ENCODE measurements around the gene PAX2. TPM values are rescaled to one million over a fixed set of nuclear protein-coding genes. Genes with fewer than 3 reads are reported as not detected.

The PAX2 gene
- total and polyA plus RNA-seq, 2 of the 13 experiments (the other 11 are each of a cell fraction or from before 2014, with no cell fraction given), result not detected

DNA sequence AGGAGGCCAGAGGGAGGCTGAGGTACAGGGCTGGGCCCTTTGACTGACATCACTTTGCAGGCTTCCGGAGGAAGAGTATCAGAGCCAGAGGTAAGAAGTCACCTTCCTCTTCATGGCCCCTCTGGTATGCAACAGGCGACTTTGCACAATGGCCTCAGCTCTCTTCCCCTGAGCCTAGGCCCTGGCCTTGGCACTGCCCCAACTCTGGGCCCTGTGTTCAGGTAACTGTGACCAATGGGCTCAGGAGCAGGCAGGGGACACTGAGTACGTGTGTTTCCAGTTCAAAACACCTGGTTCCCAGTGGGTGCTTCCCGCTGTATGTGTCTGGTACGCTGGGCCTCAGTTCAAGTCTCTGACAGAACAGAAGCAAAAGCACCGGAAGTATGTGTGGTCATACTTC lies 12.1 kb upstream of the PAX2 start:
- H3K36me3 ChIP-seq (replicated peaks in 1 of 2; ENCODE audit: control insufficient read depth in 1 of 2, insufficient read depth in 2 of 2, low read length in 2 of 2), result no peaks in the 10 kb centered on the region
- DNase-seq (ENCODE audit: low spot score) (no peak), FAIRE-seq (no peak), ATAC-seq (no peak)
- WGBS (ENCODE audit: low lambda C conversion rate), result 28% methylated on average over 5 of the region's 6 CpGs
- H3K27ac ChIP-seq (ENCODE audit: extremely low read length, insufficient read depth, low read length), result no peak overlapping the region
- no peaks in the 10 kb centered on the region for H3K79me2 ChIP-seq (ENCODE audit: insufficient read depth, low read length)
- H3K4me3 ChIP-seq (replicated peaks in 1 of 3; ENCODE audit: insufficient read depth in 1 of 3, low read depth in 2 of 3, low read length in 3 of 3), result no peak overlapping the region
- H2AFZ ChIP-seq (ENCODE audit: low read length), result no peak overlapping the region
- H4K20me1 ChIP-seq (ENCODE audit: insufficient read depth, low read length), result peaks cover 2% of the 10 kb centered on the region; the same call in 1 of the 2 replicates
- TF ChIP-seq CBX2 (IDR thresholded peaks at IDR 0.05; ENCODE audit: low read depth, low read length), result no peak
- TF ChIP-seq CBX2 (CRISPR knock-in tag; IDR thresholded peaks at IDR 0.05; ENCODE audit: low read depth), result no peak
- TF ChIP-seq ZSCAN31 (CRISPR knock-in tag; IDR thresholded peaks at IDR 0.05; ENCODE audit: low read depth), result no peak
- no peak for TF ChIP-seq U2AF2 (IDR thresholded peaks at IDR 0.05; ENCODE audit: low read depth, low read length)
- no peak for TF ChIP-seq ZFP37 (CRISPR knock-in tag; IDR thresholded peaks at IDR 0.05; ENCODE audit: borderline replicate concordance)
- no peak for TF ChIP-seq GPN1 (CRISPR knock-in tag; IDR thresholded peaks at IDR 0.05; ENCODE audit: borderline replicate concordance)
- no TSS peak for BruUV-seq (replicated peaks)
- H3K27me3 ChIP-seq (ENCODE audit: control insufficient read depth in 1 of 2, insufficient read depth in 2 of 2, low read length in 2 of 2), result peaks cover 15 to 95% of the 10 kb centered on the region in 2 experiments; a peak in 4 of 5 replicates
- ChIA-PET POLR2A (no interaction called here), CTCF (ENCODE audit: low intra/inter-chr PET ratio, low total read pairs) (no interaction called here)
- H3K9me3 ChIP-seq (ENCODE audit: low read length), result no peaks in the 10 kb centered on the region
- intact Hi-C loops (cut with micrococcal nuclease; ENCODE audit: unreplicated experiment), result no loop called here
- no peak overlapping the region for H3K9ac ChIP-seq (ENCODE audit: insufficient read depth, low read depth, low read length)
- peaks cover 32% of the 10 kb centered on the region for H3K4me1 ChIP-seq (ENCODE audit: insufficient read depth, low read length)
- in situ Hi-C loops (cut with HindIII; ENCODE audit: extremely low pct_ligation_motif_present, low pct_unique_long_range_greater_than_20kb), result no loop called here
- H3K4me2 ChIP-seq (ENCODE audit: low read depth, low read length), result no peak overlapping the region

GRCh38 chr10:100734295-100735086 lies 10.9 kb upstream of the PAX2 start:
- no TSS peak for BruUV-seq (replicated peaks)
- H3K9ac ChIP-seq (ENCODE audit: insufficient read depth, low read depth, low read length), result no peak overlapping the region
- no peaks in the 10 kb centered on the region for H3K79me2 ChIP-seq (ENCODE audit: insufficient read depth, low read length)
- H3K4me1 ChIP-seq (ENCODE audit: insufficient read depth, low read length), result peaks cover 28% of the 10 kb centered on the region
- POLR2A ChIA-PET, result no interaction called here
- ATAC-seq (no peak), FAIRE-seq (no peak), DNase-seq (ENCODE audit: low spot score) (no peak)
- no peak overlapping the region for H3K27ac ChIP-seq (ENCODE audit: extremely low read length, insufficient read depth, low read length)
- H3K36me3 ChIP-seq (replicated peaks in 1 of 2; ENCODE audit: control insufficient read depth in 1 of 2, insufficient read depth in 2 of 2, low read length in 2 of 2), result no peaks in the 10 kb centered on the region
- no peak overlapping the region for H3K4me3 ChIP-seq (replicated peaks in 1 of 3; ENCODE audit: insufficient read depth in 1 of 3, low read depth in 2 of 3, low read length in 3 of 3)
- in situ Hi-C loops (cut with HindIII; ENCODE audit: extremely low pct_ligation_motif_present, low pct_unique_long_range_greater_than_20kb), result no loop called here
- no peak overlapping the region for H2AFZ ChIP-seq (ENCODE audit: low read length)
- H3K4me2 ChIP-seq (ENCODE audit: low read depth, low read length), result no peak overlapping the region
- H4K20me1 ChIP-seq (ENCODE audit: insufficient read depth, low read length), result peaks cover 4% of the 10 kb centered on the region; the same call in 1 of the 2 replicates
- 14% methylated on average over 7 of the region's 7 CpGs for WGBS (ENCODE audit: low lambda C conversion rate)
- intact Hi-C loops (cut with micrococcal nuclease; ENCODE audit: unreplicated experiment), result no loop called here
- H3K27me3 ChIP-seq (ENCODE audit: control insufficient read depth in 1 of 2, insufficient read depth in 2 of 2, low read length in 2 of 2), result peaks cover 20 to 98% of the 10 kb centered on the region in 2 experiments
- no peaks in the 10 kb centered on the region for H3K9me3 ChIP-seq (ENCODE audit: low read length)
- CTCF ChIA-PET (ENCODE audit: low intra/inter-chr PET ratio, low total read pairs), result no interaction called here
- TF ChIP-seq FOXM1 (CRISPR knock-in tag; IDR thresholded peaks at IDR 0.05) (no peak), SP4 (CRISPR knock-in tag; IDR thresholded peaks at IDR 0.05) (no peak), BRD4 (CRISPR knock-in tag; IDR thresholded peaks at IDR 0.05) (no peak), ZNF546 (CRISPR knock-in tag; conservative IDR thresholded peaks at IDR 0.05) (no peak), CHD4 (IDR thresholded peaks at IDR 0.05; ENCODE audit: borderline replicate concordance, low read length) (no peak), KDM5B (CRISPR knock-in tag; IDR thresholded peaks at IDR 0.05; ENCODE audit: borderline replicate concordance) (no peak)

All from HepG2 (cell line).